ENCODE data around the gene SGO2. TPM values are rescaled to one million over a fixed set of nuclear protein-coding genes. Genes with fewer than 3 reads are reported as not detected.

Gene SGO2
- total and polyA plus RNA-seq, 9 of the 15 experiments (the other 6 are each of a cell fraction or from before 2014, with no cell fraction given): 14.5 to 25.9 (median 16.6) TPM

DNA sequence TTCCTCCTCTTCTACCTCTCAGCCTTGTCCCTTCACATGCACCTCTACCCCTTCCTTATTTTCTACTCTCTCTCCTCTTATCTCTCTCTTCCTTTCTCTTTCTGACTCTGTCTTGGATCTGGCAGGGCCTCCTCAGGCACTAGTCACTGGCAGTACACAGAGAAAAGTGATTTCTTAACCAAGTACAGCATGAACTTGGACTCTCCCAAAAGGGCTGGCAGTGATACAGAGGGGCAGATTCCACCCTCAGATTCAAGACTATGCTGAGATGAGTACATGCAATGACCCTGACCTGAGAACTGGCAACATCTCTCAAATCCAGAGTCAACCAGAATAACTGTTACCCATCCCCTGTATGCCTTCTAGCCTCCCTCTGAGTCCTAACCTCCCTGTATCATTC is 64.1 kb downstream of the SGO2 start:
- no peak overlapping the region for H3K27ac ChIP-seq (ENCODE audit: extremely low read depth, low read depth, low read length)
- no peaks in the 10 kb centered on the region for H3K9me1 ChIP-seq (ENCODE audit: control insufficient read depth, insufficient read depth, low read length)
- DNase-seq (ENCODE audit: extremely low read depth in 1 of 4, low spot score in 3 of 4) (no peak), FAIRE-seq (no peak), ATAC-seq (no peak)
- H3K4me3 ChIP-seq: no peak overlapping the region
- no peak overlapping the region for H3K9ac ChIP-seq (ENCODE audit: insufficient read depth in 1 of 2, low read depth in 2 of 2, low read length in 2 of 2)
- intact Hi-C loops (cut with micrococcal nuclease) (loop anchor here (10.0 kb wide), 1 partner anchor 605 kb away; no protein-coding TSS in a partner anchor), in situ Hi-C loops (cut with MboI) (no loop called here)
- no peak overlapping the region for H2AFZ ChIP-seq (ENCODE audit: low read depth, low read length)
- H3K4me2 ChIP-seq (ENCODE audit: insufficient read depth, low read length): no peak overlapping the region
- no peaks in the 10 kb centered on the region for H4K20me1 ChIP-seq (replicated peaks; ENCODE audit: control insufficient read depth, insufficient read depth, low read length)
- ChIA-PET CTCF (ENCODE audit: low intra/inter-chr PET ratio) (no interaction called here), POLR2A (no interaction called here)
- no peaks in the 10 kb centered on the region; a peak in 1 of 5 replicates for H3K27me3 ChIP-seq (ENCODE audit: control insufficient read depth in 2 of 2, insufficient read depth in 2 of 2, low read length in 2 of 2)
- TF ChIP-seq, protein P1, sequence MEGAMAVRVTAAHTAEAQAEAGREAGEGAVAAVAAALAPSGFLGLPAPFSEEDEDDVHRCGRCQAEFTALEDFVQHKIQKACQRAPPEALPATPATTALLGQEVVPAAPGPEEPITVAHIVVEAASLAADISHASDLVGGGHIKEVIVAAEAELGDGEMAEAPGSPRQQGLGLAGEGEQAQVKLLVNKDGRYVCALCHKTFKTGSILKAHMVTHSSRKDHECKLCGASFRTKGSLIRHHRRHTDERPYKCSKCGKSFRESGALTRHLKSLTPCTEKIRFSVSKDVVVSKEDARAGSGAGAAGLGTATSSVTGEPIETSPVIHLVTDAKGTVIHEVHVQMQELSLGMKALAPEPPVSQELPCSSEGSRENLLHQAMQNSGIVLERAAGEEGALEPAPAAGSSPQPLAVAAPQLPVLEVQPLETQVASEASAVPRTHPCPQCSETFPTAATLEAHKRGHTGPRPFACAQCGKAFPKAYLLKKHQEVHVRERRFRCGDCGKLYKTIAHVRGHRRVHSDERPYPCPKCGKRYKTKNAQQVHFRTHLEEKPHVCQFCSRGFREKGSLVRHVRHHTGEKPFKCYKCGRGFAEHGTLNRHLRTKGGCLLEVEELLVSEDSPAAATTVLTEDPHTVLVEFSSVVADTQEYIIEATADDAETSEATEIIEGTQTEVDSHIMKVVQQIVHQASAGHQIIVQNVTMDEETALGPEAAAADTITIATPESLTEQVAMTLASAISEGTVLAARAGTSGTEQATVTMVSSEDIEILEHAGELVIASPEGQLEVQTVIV (CRISPR knock-in tag; IDR thresholded peaks at IDR 0.05; ENCODE audit: borderline replicate concordance): no peak
- TF ChIP-seq CBFB (CRISPR knock-in tag; IDR thresholded peaks at IDR 0.05) (no peak), FOXA3 (CRISPR knock-in tag; conservative IDR thresholded peaks at IDR 0.05 in 1 of 2, IDR thresholded peaks at IDR 0.05 in 1 of 2) (no peak), RBBP5 (IDR thresholded peaks at IDR 0.05; ENCODE audit: borderline replicate concordance, insufficient read depth, low read length, poor library complexity, severe bottlenecking) (no peak), CCAR2 (IDR thresholded peaks at IDR 0.05; ENCODE audit: low read depth, low read length) (no peak), RBFOX2 (IDR thresholded peaks at IDR 0.05; ENCODE audit: low read depth, low read length) (no peak)
- TF ChIP-seq, protein P2, sequence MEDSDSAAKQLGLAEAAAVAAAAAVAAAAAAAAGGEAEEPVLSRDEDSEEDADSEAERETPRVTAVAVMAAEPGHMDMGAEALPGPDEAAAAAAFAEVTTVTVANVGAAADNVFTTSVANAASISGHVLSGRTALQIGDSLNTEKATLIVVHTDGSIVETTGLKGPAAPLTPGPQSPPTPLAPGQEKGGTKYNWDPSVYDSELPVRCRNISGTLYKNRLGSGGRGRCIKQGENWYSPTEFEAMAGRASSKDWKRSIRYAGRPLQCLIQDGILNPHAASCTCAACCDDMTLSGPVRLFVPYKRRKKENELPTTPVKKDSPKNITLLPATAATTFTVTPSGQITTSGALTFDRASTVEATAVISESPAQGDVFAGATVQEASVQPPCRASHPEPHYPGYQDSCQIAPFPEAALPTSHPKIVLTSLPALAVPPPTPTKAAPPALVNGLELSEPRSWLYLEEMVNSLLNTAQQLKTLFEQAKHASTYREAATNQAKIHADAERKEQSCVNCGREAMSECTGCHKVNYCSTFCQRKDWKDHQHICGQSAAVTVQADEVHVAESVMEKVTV (CRISPR knock-in tag; IDR thresholded peaks at IDR 0.05): no peak
- H3K79me2 ChIP-seq (ENCODE audit: control insufficient read depth, insufficient read depth, low read length): no peaks in the 10 kb centered on the region
- no TSS peak for BruUV-seq (replicated peaks)
- no peaks in the 10 kb centered on the region for H3K36me3 ChIP-seq (ENCODE audit: control insufficient read depth, insufficient read depth, low read length)
- H3K4me1 ChIP-seq (replicated peaks in 1 of 2; ENCODE audit: control insufficient read depth in 2 of 2, insufficient read depth in 2 of 2, low read length in 2 of 2): no peaks in the 10 kb centered on the region; a peak in 1 of 5 replicates
- no peaks in the 10 kb centered on the region for H3K9me3 ChIP-seq (replicated peaks; ENCODE audit: control insufficient read depth, insufficient read depth, low read depth, low read length)

All from K562 (cell line).